Activated CD8-positive, alpha-beta T cell treated with anti-CD3 and anti-CD28 coated beads for 36 hours (primary cell): Measurements from ENCODE around the gene PRSS33. TPM values are rescaled to one million over a fixed set of nuclear protein-coding genes. Genes with fewer than 3 reads are reported as not detected.
A peak's percentile ranks its signal among the peaks of the same experiment; 100 is the strongest.

Experiments used
- ATAC-seq: fragments of 200-7000 bp; cut with Tn5 transposase; one replicate; pipeline ENCODE4 v1.10.0; 2021; ENCODE audit warnings: mild to moderate bottlenecking, moderate library complexity
- CTCF ChIA-PET: fragments of 350-600 bp; sonication (Branson Sonifier 250); formaldehyde crosslinking; loops from one replicate; lab custom pipeline; 2021; ENCODE audit warnings: antibody characterized with exemption; lab: Charles Lee
- POLR2A ChIA-PET: fragments of 350-600 bp; sonication (Branson Sonifier 250); formaldehyde crosslinking; loops from one replicate; lab custom pipeline; 2021; ENCODE audit warnings: antibody characterized with exemption; lab: Charles Lee
- DNase-seq: peaks from one replicate; pipeline ENCODE4 v3.0.0-alpha.2; 2020
- H3K27ac Mint-ChIP-seq: one replicate; pipeline ENCODE4 v1.8.0; 2021; ENCODE audit warnings: mild to moderate bottlenecking, mixed read lengths
- H3K27me3 Mint-ChIP-seq: one replicate; pipeline ENCODE4 v1.8.0; 2021; ENCODE audit warnings: mixed read lengths
- H3K36me3 Mint-ChIP-seq: one replicate; pipeline ENCODE4 v1.8.0; 2021; ENCODE audit warnings: low read depth, mixed read lengths
- H3K4me1 Mint-ChIP-seq: one replicate; pipeline ENCODE4 v1.8.0; 2021; ENCODE audit warnings: low read depth, mixed read lengths
- H3K4me3 Mint-ChIP-seq: one replicate; pipeline ENCODE4 v1.8.0; 2021; ENCODE audit warnings: mild to moderate bottlenecking, moderate library complexity, mixed read lengths
- H3K9me3 Mint-ChIP-seq: one replicate; pipeline ENCODE4 v1.8.0; 2021; ENCODE audit warnings: mixed read lengths
- intact Hi-C: fragments of 100-400 bp; cut with micrococcal nuclease; formaldehyde crosslinking; loops from one replicate; pipeline ENCODE4 v1.10.0; 2022
- total RNA-seq, 2 experiments: library from RNA; stranded (reverse); gene quantifications; one replicate each; pipeline ENCODE4 v1.2.3, GENCODE V29; 2021
- TF ChIP-seq, protein P1 (sequence below): fragments of 200-600 bp; IDR thresholded peaks from one replicate; pipeline ENCODE4 v1.8.0; 2022; ENCODE audit warnings: antibody characterized with exemption, mild to moderate bottlenecking

Gene PRSS33
- total RNA-seq, 2 experiments from 2014 or later = 0.29 TPM; not detected in 1

- POLR2A ChIA-PET = interaction anchor here (0.8 to 4.5 kb wide), 3 partner anchors 11 to 17 kb away, joined by 3 to 45 read pairs (median 36); partner anchors contain the start of gene SRRM2
- no peak overlapping the region for H3K4me3 Mint-ChIP-seq
- H3K36me3 Mint-ChIP-seq = peaks cover 65% of the 10 kb centered on the region
- CTCF ChIA-PET = no interaction called here
- peak overlapping the region; percentile 10 for H3K27ac Mint-ChIP-seq
- TF ChIP-seq, protein P1, sequence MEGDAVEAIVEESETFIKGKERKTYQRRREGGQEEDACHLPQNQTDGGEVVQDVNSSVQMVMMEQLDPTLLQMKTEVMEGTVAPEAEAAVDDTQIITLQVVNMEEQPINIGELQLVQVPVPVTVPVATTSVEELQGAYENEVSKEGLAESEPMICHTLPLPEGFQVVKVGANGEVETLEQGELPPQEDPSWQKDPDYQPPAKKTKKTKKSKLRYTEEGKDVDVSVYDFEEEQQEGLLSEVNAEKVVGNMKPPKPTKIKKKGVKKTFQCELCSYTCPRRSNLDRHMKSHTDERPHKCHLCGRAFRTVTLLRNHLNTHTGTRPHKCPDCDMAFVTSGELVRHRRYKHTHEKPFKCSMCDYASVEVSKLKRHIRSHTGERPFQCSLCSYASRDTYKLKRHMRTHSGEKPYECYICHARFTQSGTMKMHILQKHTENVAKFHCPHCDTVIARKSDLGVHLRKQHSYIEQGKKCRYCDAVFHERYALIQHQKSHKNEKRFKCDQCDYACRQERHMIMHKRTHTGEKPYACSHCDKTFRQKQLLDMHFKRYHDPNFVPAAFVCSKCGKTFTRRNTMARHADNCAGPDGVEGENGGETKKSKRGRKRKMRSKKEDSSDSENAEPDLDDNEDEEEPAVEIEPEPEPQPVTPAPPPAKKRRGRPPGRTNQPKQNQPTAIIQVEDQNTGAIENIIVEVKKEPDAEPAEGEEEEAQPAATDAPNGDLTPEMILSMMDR = no peak
- H3K27me3 Mint-ChIP-seq = no peaks in the 10 kb centered on the region
- H3K4me1 Mint-ChIP-seq = peaks cover 7% of the 10 kb centered on the region
- intact Hi-C loops = no loop called here
- ATAC-seq (no peak), DNase-seq (no peak)
- H3K9me3 Mint-ChIP-seq = no peaks in the 10 kb centered on the region
Observed at GRCh38 chr16:2769100-2769529, 18.2 kb downstream of the PRSS33 start.

- intact Hi-C loops = no loop called here
Observed at GRCh38 chr16:2768403-2769089, 18.8 kb downstream of the PRSS33 start.

DNA sequence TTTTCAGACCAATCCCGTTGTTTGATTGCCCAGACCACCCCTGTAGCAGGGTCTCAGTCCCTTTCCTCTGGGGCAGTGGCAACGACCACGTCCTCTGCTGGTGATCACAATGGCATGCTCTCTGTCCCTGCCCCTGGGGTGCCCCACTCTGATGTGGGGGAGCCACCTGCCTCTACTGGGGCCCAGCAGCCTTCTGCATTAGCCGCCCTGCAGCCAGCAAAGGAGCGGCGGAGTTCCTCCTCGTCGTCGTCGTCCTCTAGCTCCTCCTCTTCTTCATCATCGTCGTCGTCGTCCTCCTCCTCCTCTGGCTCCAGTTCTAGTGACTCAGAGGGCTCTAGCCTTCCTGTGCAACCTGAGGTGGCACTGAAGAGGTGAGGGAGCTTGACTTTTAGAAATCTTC, 19.5 kb downstream of the PRSS33 start:
- peaks cover 77% of the 10 kb centered on the region for H3K36me3 Mint-ChIP-seq
- peaks cover 7% of the 10 kb centered on the region for H3K4me1 Mint-ChIP-seq
- H3K9me3 Mint-ChIP-seq = no peaks in the 10 kb centered on the region
- ChIA-PET POLR2A (interaction anchor here (1.0 to 4.5 kb wide), 6 partner anchors 8 to 803 kb away, joined by 3 to 45 read pairs (median 8); partner anchors contain the start of genes ELOB, RPS2 and SRRM2), CTCF (no interaction called here)
- DNase-seq = no peak
- TF ChIP-seq, protein P1 = no peak
- H3K4me3 Mint-ChIP-seq = no peak overlapping the region
- peak overlapping the region; percentile 23 for H3K27ac Mint-ChIP-seq
- no peak for ATAC-seq
- no peaks in the 10 kb centered on the region for H3K27me3 Mint-ChIP-seq
- intact Hi-C loops = no loop called here

More at GRCh38 chr16:2768403-2769089, 18.8 kb downstream of the PRSS33 start:
- Mint-ChIP-seq H3K27ac (no peak overlapping the region), H3K27me3 (no peaks in the 10 kb centered on the region), H3K4me1 (peaks cover 7% of the 10 kb centered on the region), H3K9me3 (no peaks in the 10 kb centered on the region), H3K4me3 (no peak overlapping the region), H3K36me3 (peaks cover 71% of the 10 kb centered on the region)
- ATAC-seq = no peak
- ChIA-PET POLR2A (interaction anchor here (0.8 to 4.5 kb wide), 4 partner anchors 10 to 804 kb away, joined by 3 to 45 read pairs (median 20); partner anchors contain the start of genes RPS2 and SRRM2), CTCF (no interaction called here)
- TF ChIP-seq, protein P1 = no peak
- DNase-seq = no peak

- DNase-seq (no peak), ATAC-seq (no peak)
- intact Hi-C loops = no loop called here
- Mint-ChIP-seq H3K9me3 (no peaks in the 10 kb centered on the region), H3K27ac (no peak overlapping the region), H3K27me3 (no peaks in the 10 kb centered on the region), H3K4me3 (no peak overlapping the region), H3K4me1 (peaks cover 6% of the 10 kb centered on the region), H3K36me3 (peaks cover 80% of the 10 kb centered on the region)
- TF ChIP-seq, protein P1 = no peak
- POLR2A ChIA-PET = interaction anchor here (0.8 to 4.5 kb wide), 6 partner anchors 9 to 153 kb away, joined by 3 to 45 read pairs (median 8); partner anchors contain the start of genes ELOB and SRRM2
- CTCF ChIA-PET = no interaction called here
Observed at GRCh38 chr16:2767140-2767731, 20.1 kb downstream of the PRSS33 start.
